PFSK-1 (cell line): ENCODE data around the gene INPP5F.

Experiments
- POLR2AphosphoS5 ChIP-seq: IDR thresholded peaks from 2 replicates; pipeline ENCODE4 v1.6.1; 2012; ENCODE audit warnings: low read depth, mild to moderate bottlenecking, control low read depth, low read length, moderate library complexity
- REST ChIP-seq, 2 experiments: IDR thresholded peaks; 2 replicates each; pipeline versions ENCODE4 v1.6.1 to v1.8.0; 2011 to 2012; ENCODE audit warnings: low read depth in 2 of 2, low read length in 2 of 2, control low read depth in 1 of 2, inconsistent platforms in 1 of 2, mild to moderate bottlenecking in 1 of 2, moderate library complexity in 1 of 2; ENCODE audit not compliant: insufficient read depth in 1 of 2
- TAF1 ChIP-seq: IDR thresholded peaks from 2 replicates; pipeline ENCODE4 v1.6.1; 2012; ENCODE audit warnings: low read length, control low read depth, borderline replicate concordance; ENCODE audit not compliant: insufficient read depth

- no peak for TF ChIP-seq POLR2AphosphoS5
- TF ChIP-seq REST (IDR thresholded peaks at IDR 0.05; ENCODE audit: insufficient read depth in 1 of 2, low read depth in 2 of 2, low read length in 2 of 2) = no peak
- TF ChIP-seq TAF1 = no peak
Observed at GRCh38 chr10:119754936-119755335, 29.1 kb downstream of the INPP5F start.
